ENCODE results near the gene SPAM1. TPM values are rescaled to one million over a fixed set of nuclear protein-coding genes. Genes with fewer than 3 reads are reported as not detected.

SPAM1 gene
- total RNA-seq, 1 donor from 2014 or later, result not detected

- H3K27ac ChIP-seq (ENCODE audit: low read depth, low read length), result no peak overlapping the region
- Mint-ChIP-seq H3K36me3 (ENCODE audit: low read depth, unreplicated experiment) (no peaks in the 10 kb centered on the region), H3K4me3 (ENCODE audit: unreplicated experiment) (no peak overlapping the region), H3K4me1 (ENCODE audit: low read depth, unreplicated experiment) (no peaks in the 10 kb centered on the region), H3K27ac (ENCODE audit: unreplicated experiment) (no peak overlapping the region), H3K27me3 (ENCODE audit: low read depth, unreplicated experiment) (no peaks in the 10 kb centered on the region), H3K9me3 (ENCODE audit: unreplicated experiment) (no peaks in the 10 kb centered on the region)
- H3K9me3 ChIP-seq (ENCODE audit: insufficient read depth, low read depth, low read length), result no peaks in the 10 kb centered on the region
- FAIRE-seq (no peak), DNase-seq (ENCODE audit: low read depth) (no peak)
- H3K4me3 ChIP-seq (ENCODE audit: insufficient read depth, low read depth, low read length), result no peak overlapping the region
- H3K36me3 ChIP-seq (ENCODE audit: insufficient read depth, low read length), result no peaks in the 10 kb centered on the region
- no peaks in the 10 kb centered on the region for H3K4me1 ChIP-seq (ENCODE audit: insufficient read depth, low read length)
- H2AFZ ChIP-seq (ENCODE audit: low read depth, low read length), result no peak overlapping the region
- no peak overlapping the region for H3K4me2 ChIP-seq (ENCODE audit: low read length)
- H3K79me2 ChIP-seq (ENCODE audit: insufficient read depth, low read length), result no peaks in the 10 kb centered on the region
- H4K20me1 ChIP-seq (ENCODE audit: insufficient read depth, low read length), result no peaks in the 10 kb centered on the region
- no peaks in the 10 kb centered on the region for H3K27me3 ChIP-seq (ENCODE audit: insufficient read depth, low read length)
- H3K9ac ChIP-seq (ENCODE audit: low read length), result no peak overlapping the region
- TF ChIP-seq, protein P1, sequence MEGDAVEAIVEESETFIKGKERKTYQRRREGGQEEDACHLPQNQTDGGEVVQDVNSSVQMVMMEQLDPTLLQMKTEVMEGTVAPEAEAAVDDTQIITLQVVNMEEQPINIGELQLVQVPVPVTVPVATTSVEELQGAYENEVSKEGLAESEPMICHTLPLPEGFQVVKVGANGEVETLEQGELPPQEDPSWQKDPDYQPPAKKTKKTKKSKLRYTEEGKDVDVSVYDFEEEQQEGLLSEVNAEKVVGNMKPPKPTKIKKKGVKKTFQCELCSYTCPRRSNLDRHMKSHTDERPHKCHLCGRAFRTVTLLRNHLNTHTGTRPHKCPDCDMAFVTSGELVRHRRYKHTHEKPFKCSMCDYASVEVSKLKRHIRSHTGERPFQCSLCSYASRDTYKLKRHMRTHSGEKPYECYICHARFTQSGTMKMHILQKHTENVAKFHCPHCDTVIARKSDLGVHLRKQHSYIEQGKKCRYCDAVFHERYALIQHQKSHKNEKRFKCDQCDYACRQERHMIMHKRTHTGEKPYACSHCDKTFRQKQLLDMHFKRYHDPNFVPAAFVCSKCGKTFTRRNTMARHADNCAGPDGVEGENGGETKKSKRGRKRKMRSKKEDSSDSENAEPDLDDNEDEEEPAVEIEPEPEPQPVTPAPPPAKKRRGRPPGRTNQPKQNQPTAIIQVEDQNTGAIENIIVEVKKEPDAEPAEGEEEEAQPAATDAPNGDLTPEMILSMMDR (IDR thresholded peaks at IDR 0.05; ENCODE audit: insufficient read depth, low read depth, low read length), result no peak
- TF ChIP-seq EZH2 (IDR thresholded peaks at IDR 0.05; ENCODE audit: insufficient read depth, low read length), result no peak
These were observed 14.7 kb downstream of the SPAM1 start for GRCh38 chr7:123939784-123940183.

- Mint-ChIP-seq H3K27me3 (ENCODE audit: low read depth, unreplicated experiment) (no peaks in the 10 kb centered on the region), H3K4me3 (ENCODE audit: unreplicated experiment) (no peak overlapping the region), H3K27ac (ENCODE audit: unreplicated experiment) (no peak overlapping the region), H3K36me3 (ENCODE audit: low read depth, unreplicated experiment) (no peaks in the 10 kb centered on the region), H3K9me3 (ENCODE audit: unreplicated experiment) (no peaks in the 10 kb centered on the region), H3K4me1 (ENCODE audit: low read depth, unreplicated experiment) (no peaks in the 10 kb centered on the region)
- Histone ChIP-seq H3K27me3 (ENCODE audit: insufficient read depth, low read length) (no peaks in the 10 kb centered on the region), H3K9me3 (ENCODE audit: insufficient read depth, low read depth, low read length) (no peaks in the 10 kb centered on the region), H3K9ac (ENCODE audit: low read length) (no peak overlapping the region), H2AFZ (ENCODE audit: low read depth, low read length) (no peak overlapping the region), H3K27ac (ENCODE audit: low read depth, low read length) (no peak overlapping the region), H3K4me1 (ENCODE audit: insufficient read depth, low read length) (no peaks in the 10 kb centered on the region), H4K20me1 (ENCODE audit: insufficient read depth, low read length) (no peaks in the 10 kb centered on the region), H3K36me3 (ENCODE audit: insufficient read depth, low read length) (no peaks in the 10 kb centered on the region), H3K4me3 (ENCODE audit: insufficient read depth, low read depth, low read length) (no peak overlapping the region), H3K4me2 (ENCODE audit: low read length) (no peak overlapping the region), H3K79me2 (ENCODE audit: insufficient read depth, low read length) (no peaks in the 10 kb centered on the region)
- TF ChIP-seq, protein P1 (IDR thresholded peaks at IDR 0.05; ENCODE audit: insufficient read depth, low read depth, low read length), result no peak
- no peak for TF ChIP-seq EZH2 (IDR thresholded peaks at IDR 0.05; ENCODE audit: insufficient read depth, low read length)
- no peak for FAIRE-seq
- DNase-seq (ENCODE audit: low read depth), result no peak
These were observed 16.5 kb downstream of the SPAM1 start for GRCh38 chr7:123941391-123942180.

DNA sequence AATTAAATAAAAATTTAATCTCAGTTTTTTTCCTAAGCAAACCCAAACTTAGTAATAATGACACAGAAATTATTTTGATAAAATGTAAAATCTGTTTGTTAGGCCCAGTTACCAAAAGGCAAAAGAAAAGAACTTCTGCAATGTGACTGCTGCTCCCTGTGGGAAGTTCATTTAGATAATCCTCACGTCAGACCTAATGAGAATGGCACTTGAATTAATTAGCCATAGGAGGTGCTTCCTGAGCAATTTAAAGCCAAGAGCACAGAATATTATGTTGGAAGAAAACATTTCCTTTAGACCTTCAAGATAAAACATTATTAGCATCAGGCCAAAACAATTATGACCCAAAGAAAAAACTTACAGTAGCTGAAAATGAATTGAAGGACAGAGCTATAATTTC is 19.4 kb downstream of the SPAM1 start:
- H3K79me2 ChIP-seq (ENCODE audit: insufficient read depth, low read length), result no peaks in the 10 kb centered on the region
- FAIRE-seq (no peak), DNase-seq (ENCODE audit: low read depth) (no peak)
- no peak overlapping the region for H3K4me3 ChIP-seq (ENCODE audit: insufficient read depth, low read depth, low read length)
- no peak overlapping the region for H3K9ac ChIP-seq (ENCODE audit: low read length)
- H3K27me3 Mint-ChIP-seq (ENCODE audit: low read depth, unreplicated experiment), result no peaks in the 10 kb centered on the region
- no peak overlapping the region for H3K4me2 ChIP-seq (ENCODE audit: low read length)
- H3K4me1 ChIP-seq (ENCODE audit: insufficient read depth, low read length), result no peaks in the 10 kb centered on the region
- no peak overlapping the region for H3K27ac Mint-ChIP-seq (ENCODE audit: unreplicated experiment)
- H2AFZ ChIP-seq (ENCODE audit: low read depth, low read length), result no peak overlapping the region
- H4K20me1 ChIP-seq (ENCODE audit: insufficient read depth, low read length), result no peaks in the 10 kb centered on the region
- H3K36me3 ChIP-seq (ENCODE audit: insufficient read depth, low read length), result no peaks in the 10 kb centered on the region
- no peaks in the 10 kb centered on the region for H3K4me1 Mint-ChIP-seq (ENCODE audit: low read depth, unreplicated experiment)
- H3K27me3 ChIP-seq (ENCODE audit: insufficient read depth, low read length), result no peaks in the 10 kb centered on the region
- H3K36me3 Mint-ChIP-seq (ENCODE audit: low read depth, unreplicated experiment), result no peaks in the 10 kb centered on the region
- no peak for TF ChIP-seq EZH2 (IDR thresholded peaks at IDR 0.05; ENCODE audit: insufficient read depth, low read length)
- TF ChIP-seq, protein P1 (IDR thresholded peaks at IDR 0.05; ENCODE audit: insufficient read depth, low read depth, low read length), result no peak
- H3K9me3 ChIP-seq (ENCODE audit: insufficient read depth, low read depth, low read length), result no peaks in the 10 kb centered on the region
- no peak overlapping the region for H3K27ac ChIP-seq (ENCODE audit: low read depth, low read length)
- no peak overlapping the region for H3K4me3 Mint-ChIP-seq (ENCODE audit: unreplicated experiment)
- no peaks in the 10 kb centered on the region for H3K9me3 Mint-ChIP-seq (ENCODE audit: unreplicated experiment)
